ENCODE data around the gene MACROD1. TPM values are rescaled to one million over a fixed set of nuclear protein-coding genes. Genes with fewer than 3 reads are reported as not detected.

MACROD1 gene
- polyA plus RNA-seq, 1 donor (not counting 4 experiments of a cell fraction or from before 2014, with no cell fraction given) = 4.6 TPM

DNA sequence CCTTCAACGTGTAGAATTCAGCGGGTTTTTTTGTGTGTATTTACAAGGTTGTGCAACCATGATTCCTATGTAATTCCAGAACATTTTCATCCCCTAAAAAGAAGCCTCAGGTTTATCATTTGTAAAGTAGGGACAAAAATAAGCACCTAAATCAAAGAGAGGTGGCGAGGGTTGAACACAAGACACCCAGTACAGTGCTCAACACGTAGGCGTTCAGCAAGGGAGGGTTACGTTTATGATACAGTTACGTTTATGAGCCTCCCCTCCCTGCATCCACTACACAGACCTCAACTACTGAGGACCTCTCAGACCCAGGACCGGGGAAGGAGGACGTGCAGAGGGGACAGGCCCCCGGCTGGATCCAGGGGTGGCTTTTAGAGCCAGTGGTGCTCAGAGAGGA lies 85.5 kb downstream of the MACROD1 start:
- H3K9me1 ChIP-seq (ENCODE audit: control insufficient read depth, extremely low read depth, insufficient read depth, low read length) = no peaks in the 10 kb centered on the region
- no peak overlapping the region for H3K4me3 ChIP-seq (ENCODE audit: control insufficient read depth in 2 of 3, extremely low read depth in 1 of 3, insufficient read depth in 2 of 3, low read depth in 1 of 3, low read length in 3 of 3)
- no peaks in the 10 kb centered on the region for H3K36me3 ChIP-seq (ENCODE audit: control insufficient read depth in 2 of 2, extremely low read depth in 1 of 2, insufficient read depth in 2 of 2, low read length in 2 of 2)
- no peaks in the 10 kb centered on the region for H4K20me1 ChIP-seq (ENCODE audit: control insufficient read depth, extremely low read depth, insufficient read depth, low read length)
- no peaks in the 10 kb centered on the region for H3K4me1 ChIP-seq (ENCODE audit: control insufficient read depth, extremely low read depth, insufficient read depth, low read length)
- H2AFZ ChIP-seq (ENCODE audit: control insufficient read depth, low read length) = no peak overlapping the region
- no peaks in the 10 kb centered on the region for H3K9me3 ChIP-seq (ENCODE audit: control insufficient read depth, low read depth, low read length)
- no peaks in the 10 kb centered on the region for H3K79me2 ChIP-seq (ENCODE audit: control insufficient read depth, insufficient read depth, low read length)
- dilution Hi-C loops (cut with MboI; ENCODE audit: extremely low pct_ligation_motif_present, low sequenced_read_pairs) = no loop called here
- no peak for DNase-seq (ENCODE audit: low read depth, low spot score)
- H3K27ac ChIP-seq (ENCODE audit: control insufficient read depth, insufficient read depth, low read length) = no peak overlapping the region
- H3K27me3 ChIP-seq (ENCODE audit: control insufficient read depth, extremely low read depth, insufficient read depth, low read length) = peaks cover 4% of the 10 kb centered on the region
- H3K9ac ChIP-seq (ENCODE audit: control insufficient read depth, extremely low read depth, insufficient read depth, low read length) = no peak overlapping the region
- no peak for FAIRE-seq
- H3K4me2 ChIP-seq (ENCODE audit: control insufficient read depth, extremely low read depth, insufficient read depth, low read depth, low read length) = no peak overlapping the region
- no peak for TF ChIP-seq EZH2 (IDR thresholded peaks at IDR 0.05; ENCODE audit: low read length)
- no peak for TF ChIP-seq CTCF (optimal IDR thresholded peaks at IDR 0.05 in 1 of 3, IDR thresholded peaks at IDR 0.05 in 1 of 3, conservative IDR thresholded peaks at IDR 0.05 in 1 of 3; ENCODE audit: extremely low read depth in 1 of 3, insufficient read depth in 2 of 3, low read length in 3 of 3)

DNA sequence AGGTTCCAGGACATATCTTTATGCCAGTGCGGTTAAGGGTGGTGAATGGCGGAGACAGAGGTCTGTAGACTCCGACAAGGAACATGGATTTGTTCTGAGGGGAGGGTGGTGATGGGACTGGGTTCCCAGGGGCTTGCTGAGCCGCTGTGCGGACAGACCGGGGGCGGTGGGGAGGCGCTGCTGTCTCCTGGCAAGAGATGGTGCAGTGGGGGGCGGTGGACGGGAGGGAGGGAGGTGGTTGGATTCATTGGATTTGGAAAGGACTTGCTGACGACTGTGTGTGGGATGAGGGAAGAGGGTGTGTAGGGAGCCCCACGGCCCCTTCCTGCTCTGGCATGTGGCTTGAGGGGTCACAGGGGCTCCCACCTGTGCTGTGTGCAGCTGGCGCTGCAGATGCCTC lies 87.0 kb downstream of the MACROD1 start:
- H3K4me2 ChIP-seq (ENCODE audit: control insufficient read depth, extremely low read depth, insufficient read depth, low read depth, low read length) = no peak overlapping the region
- no peaks in the 10 kb centered on the region for H3K9me1 ChIP-seq (ENCODE audit: control insufficient read depth, extremely low read depth, insufficient read depth, low read length)
- FAIRE-seq (no peak), DNase-seq (ENCODE audit: low read depth, low spot score) (no peak)
- no peak overlapping the region for H2AFZ ChIP-seq (ENCODE audit: control insufficient read depth, low read length)
- dilution Hi-C loops (cut with MboI; ENCODE audit: extremely low pct_ligation_motif_present, low sequenced_read_pairs) = no loop called here
- TF ChIP-seq CTCF (optimal IDR thresholded peaks at IDR 0.05 in 1 of 3, IDR thresholded peaks at IDR 0.05 in 1 of 3, conservative IDR thresholded peaks at IDR 0.05 in 1 of 3; ENCODE audit: extremely low read depth in 1 of 3, insufficient read depth in 2 of 3, low read length in 3 of 3) (no peak), EZH2 (IDR thresholded peaks at IDR 0.05; ENCODE audit: low read length) (no peak)
- H3K9me3 ChIP-seq (ENCODE audit: control insufficient read depth, low read depth, low read length) = no peaks in the 10 kb centered on the region
- H3K4me3 ChIP-seq (ENCODE audit: control insufficient read depth in 2 of 3, extremely low read depth in 1 of 3, insufficient read depth in 2 of 3, low read depth in 1 of 3, low read length in 3 of 3) = no peak overlapping the region
- H3K27ac ChIP-seq (ENCODE audit: control insufficient read depth, insufficient read depth, low read length) = no peak overlapping the region
- peaks cover 4% of the 10 kb centered on the region for H3K27me3 ChIP-seq (ENCODE audit: control insufficient read depth, extremely low read depth, insufficient read depth, low read length)
- no peaks in the 10 kb centered on the region for H3K36me3 ChIP-seq (ENCODE audit: control insufficient read depth in 2 of 2, extremely low read depth in 1 of 2, insufficient read depth in 2 of 2, low read length in 2 of 2)
- no peaks in the 10 kb centered on the region for H3K79me2 ChIP-seq (ENCODE audit: control insufficient read depth, insufficient read depth, low read length)
- H3K4me1 ChIP-seq (ENCODE audit: control insufficient read depth, extremely low read depth, insufficient read depth, low read length) = no peaks in the 10 kb centered on the region
- no peak overlapping the region for H3K9ac ChIP-seq (ENCODE audit: control insufficient read depth, extremely low read depth, insufficient read depth, low read length)
- H4K20me1 ChIP-seq (ENCODE audit: control insufficient read depth, extremely low read depth, insufficient read depth, low read length) = peaks cover 3% of the 10 kb centered on the region

Measured in keratinocyte (primary cell).